ENCODE data around the gene DNAI1.

The DNAI1 gene

DNA sequence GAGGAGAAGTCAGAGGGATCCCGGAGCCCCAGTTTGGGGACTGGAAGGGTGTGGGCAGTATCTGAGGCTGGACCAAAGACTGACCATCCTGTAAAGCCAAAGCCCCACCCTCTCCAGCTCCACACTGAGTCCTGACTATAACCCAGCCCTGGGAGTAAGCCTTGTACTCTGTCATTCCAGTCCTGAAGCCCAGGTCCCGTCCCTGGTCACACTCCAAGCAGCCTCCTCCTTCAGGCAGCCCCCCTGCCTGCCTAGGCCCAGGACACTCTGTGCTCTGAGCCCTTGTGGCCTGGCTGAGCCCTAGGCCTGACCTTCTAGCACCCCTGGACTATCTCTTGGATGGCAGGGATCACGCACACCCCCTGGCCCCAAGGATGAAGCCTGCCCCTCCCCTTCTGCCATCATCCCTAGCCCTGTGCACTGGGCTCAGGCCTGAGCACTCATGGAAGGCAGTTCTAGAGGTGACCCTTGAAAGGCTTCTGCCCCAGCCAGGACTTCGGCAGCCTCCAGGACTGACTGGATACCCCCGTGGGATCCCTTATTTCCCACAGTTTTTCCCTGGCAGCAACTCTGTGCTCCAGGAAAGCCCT lies 92.2 kb downstream of the DNAI1 start (continued):
- TF ChIP-seq CSRNP3 (CRISPR knock-in tag; IDR thresholded peaks at IDR 0.05) (no peak), POU6F1 (CRISPR knock-in tag; IDR thresholded peaks at IDR 0.05; ENCODE audit: borderline replicate concordance, low read depth) (no peak), ZFP3 (CRISPR knock-in tag; IDR thresholded peaks at IDR 0.05) (no peak), TCF4 (CRISPR knock-in tag; IDR thresholded peaks at IDR 0.05; ENCODE audit: borderline replicate concordance) (no peak), ESRRG (CRISPR knock-in tag; IDR thresholded peaks at IDR 0.05) (no peak)

DNA sequence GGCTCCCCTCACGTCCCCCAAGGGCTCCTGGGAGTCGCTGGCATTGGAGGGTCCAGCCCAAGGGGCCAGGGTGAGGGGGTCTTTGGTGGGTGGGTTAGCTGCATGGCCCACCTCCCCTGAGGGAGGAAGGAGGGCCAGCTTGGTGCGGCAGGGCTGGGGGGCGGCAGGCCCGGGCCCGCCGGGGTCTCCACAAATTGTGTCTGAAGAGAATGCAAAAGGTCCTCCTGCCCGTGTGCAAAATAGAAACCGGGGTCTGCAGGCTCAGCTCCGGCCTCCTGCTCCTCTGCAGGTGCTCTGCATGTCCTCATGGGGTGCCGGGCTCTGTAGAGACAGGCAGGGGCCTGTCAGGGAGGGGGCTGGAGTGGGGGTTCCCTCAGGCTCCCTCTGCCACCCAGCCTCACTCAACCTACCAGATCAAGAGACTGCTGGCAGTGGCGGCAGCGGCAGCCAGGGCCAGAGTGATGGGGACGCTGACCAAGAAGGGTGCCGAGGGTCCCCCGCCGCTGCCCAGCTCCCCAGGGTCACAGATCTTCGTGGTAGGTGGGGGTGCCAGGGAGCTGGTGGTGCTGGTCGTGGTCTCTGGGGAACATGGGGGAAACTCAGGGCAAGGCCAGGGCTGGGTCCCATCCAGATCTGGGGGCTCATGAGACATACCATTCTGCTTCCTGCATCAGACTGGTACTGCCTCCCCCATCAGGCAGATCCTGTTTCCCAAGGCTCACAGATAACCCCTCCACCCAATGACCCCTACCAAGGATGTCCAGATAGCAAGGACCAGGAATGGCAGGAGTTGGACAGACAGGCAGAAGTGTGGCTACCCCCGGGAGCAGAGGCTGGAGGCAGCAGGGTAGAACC lies 93.4 kb downstream of the DNAI1 start:
- no peak for ATAC-seq
- TF ChIP-seq ZFP30 (CRISPR knock-in tag; IDR thresholded peaks at IDR 0.05) = no peak
- no peak for TF ChIP-seq ZC3H10 (CRISPR knock-in tag; IDR thresholded peaks at IDR 0.05)

DNA sequence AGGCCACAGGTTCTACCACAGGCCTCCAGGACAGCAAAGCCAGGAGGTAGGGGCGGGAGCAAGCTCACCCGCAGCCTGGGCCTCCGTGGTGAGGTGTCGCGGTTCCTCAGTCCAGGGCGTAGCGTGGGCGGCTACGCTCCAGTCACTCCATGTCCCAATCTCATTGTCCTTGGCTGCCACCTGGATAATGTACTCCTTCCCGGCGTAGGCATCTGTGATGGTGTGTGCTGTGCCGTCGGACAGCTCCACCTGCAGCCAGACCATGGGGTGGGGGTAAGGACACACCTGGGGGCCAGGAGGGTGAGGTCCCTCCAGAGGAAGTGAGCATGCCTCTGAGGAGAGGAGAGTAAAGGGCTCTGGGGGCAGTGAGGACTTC lies 94.0 kb downstream of the DNAI1 start:
- ATAC-seq = no peak
- TF ChIP-seq GLIS3 (CRISPR knock-in tag; IDR thresholded peaks at IDR 0.05) (no peak), ZFP30 (CRISPR knock-in tag; IDR thresholded peaks at IDR 0.05) (no peak), RARB (CRISPR knock-in tag; IDR thresholded peaks at IDR 0.05) (no peak), ISL1 (CRISPR knock-in tag; IDR thresholded peaks at IDR 0.05) (no peak)

- TF ChIP-seq OSR1 (CRISPR knock-in tag; IDR thresholded peaks at IDR 0.05) = no peak
- no peak for TF ChIP-seq GLIS3 (CRISPR knock-in tag; IDR thresholded peaks at IDR 0.05)
- TF ChIP-seq BACH2 (CRISPR knock-in tag; IDR thresholded peaks at IDR 0.05; ENCODE audit: borderline replicate concordance) = no peak
- no peak for TF ChIP-seq ISL1 (CRISPR knock-in tag; IDR thresholded peaks at IDR 0.05)
- TF ChIP-seq ZC3H10 (CRISPR knock-in tag; IDR thresholded peaks at IDR 0.05) = no peak
- TF ChIP-seq, protein P1, sequence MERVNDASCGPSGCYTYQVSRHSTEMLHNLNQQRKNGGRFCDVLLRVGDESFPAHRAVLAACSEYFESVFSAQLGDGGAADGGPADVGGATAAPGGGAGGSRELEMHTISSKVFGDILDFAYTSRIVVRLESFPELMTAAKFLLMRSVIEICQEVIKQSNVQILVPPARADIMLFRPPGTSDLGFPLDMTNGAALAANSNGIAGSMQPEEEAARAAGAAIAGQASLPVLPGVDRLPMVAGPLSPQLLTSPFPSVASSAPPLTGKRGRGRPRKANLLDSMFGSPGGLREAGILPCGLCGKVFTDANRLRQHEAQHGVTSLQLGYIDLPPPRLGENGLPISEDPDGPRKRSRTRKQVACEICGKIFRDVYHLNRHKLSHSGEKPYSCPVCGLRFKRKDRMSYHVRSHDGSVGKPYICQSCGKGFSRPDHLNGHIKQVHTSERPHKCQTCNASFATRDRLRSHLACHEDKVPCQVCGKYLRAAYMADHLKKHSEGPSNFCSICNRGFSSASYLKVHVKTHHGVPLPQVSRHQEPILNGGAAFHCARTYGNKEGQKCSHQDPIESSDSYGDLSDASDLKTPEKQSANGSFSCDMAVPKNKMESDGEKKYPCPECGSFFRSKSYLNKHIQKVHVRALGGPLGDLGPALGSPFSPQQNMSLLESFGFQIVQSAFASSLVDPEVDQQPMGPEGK (CRISPR knock-in tag; IDR thresholded peaks at IDR 0.05; ENCODE audit: borderline replicate concordance) = no peak
- TF ChIP-seq CSDC2 (CRISPR knock-in tag; IDR thresholded peaks at IDR 0.05) = no peak
- TF ChIP-seq CSRNP3 (CRISPR knock-in tag; IDR thresholded peaks at IDR 0.05) = no peak
- TF ChIP-seq POU6F1 (CRISPR knock-in tag; IDR thresholded peaks at IDR 0.05; ENCODE audit: borderline replicate concordance, low read depth) = no peak
- TF ChIP-seq RARB (CRISPR knock-in tag; IDR thresholded peaks at IDR 0.05) = no peak
- TF ChIP-seq TCF4 (CRISPR knock-in tag; IDR thresholded peaks at IDR 0.05; ENCODE audit: borderline replicate concordance) = no peak
- TF ChIP-seq ARNTL (CRISPR knock-in tag; IDR thresholded peaks at IDR 0.05; ENCODE audit: borderline replicate concordance, low read depth) = no peak
- TF ChIP-seq ZFP3 (CRISPR knock-in tag; IDR thresholded peaks at IDR 0.05) = no peak
- TF ChIP-seq ESRRG (CRISPR knock-in tag; IDR thresholded peaks at IDR 0.05) = no peak
- TF ChIP-seq TOX (CRISPR knock-in tag; IDR thresholded peaks at IDR 0.05; ENCODE audit: borderline replicate concordance) = no peak
- no peak for TF ChIP-seq PPARA (CRISPR knock-in tag; IDR thresholded peaks at IDR 0.05; ENCODE audit: borderline replicate concordance)
- ATAC-seq = no peak
These were observed 94.4 kb downstream of the DNAI1 start for GRCh38 chr9:34552986-34553385.

Measured in SK-N-SH treated with all-trans-retinoic acid at 6 μM for 48 hours (cell line).